ENCODE measurements around the gene CADPS. TPM values are rescaled to one million over a fixed set of nuclear protein-coding genes. Genes with fewer than 3 reads are reported as not detected.

Gene CADPS
- total RNA-seq, 1 donor from 2014 or later, result 10.1 TPM

DNA sequence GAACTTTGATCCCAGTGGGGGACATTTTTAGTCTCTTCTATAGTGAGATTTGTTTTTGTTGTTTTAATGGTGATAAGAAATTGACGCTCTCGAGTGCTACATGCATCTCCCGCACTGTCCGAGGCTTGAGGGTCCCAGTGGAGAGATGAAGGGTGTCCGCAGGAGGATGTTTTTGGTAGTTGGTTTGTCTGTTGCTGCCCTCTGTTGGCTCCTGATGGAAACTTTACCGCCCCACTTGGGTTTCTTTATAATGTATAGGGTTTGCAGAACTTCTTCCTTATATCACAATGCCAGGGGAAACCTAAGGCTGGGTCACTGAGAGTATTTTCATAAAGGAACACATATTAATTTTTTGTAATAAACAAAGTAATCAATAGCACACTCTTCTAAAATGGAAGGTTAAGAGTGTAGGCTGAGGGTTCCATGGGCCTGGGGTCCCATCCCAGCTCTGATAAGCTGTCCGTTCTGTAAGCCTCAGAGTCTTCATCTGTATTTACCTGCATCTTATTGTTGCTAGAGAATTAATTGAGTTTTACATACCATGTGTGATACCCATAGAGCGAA lies 316.6 kb downstream of the CADPS start:
- no peak for DNase-seq (ENCODE audit: low spot score)

DNA sequence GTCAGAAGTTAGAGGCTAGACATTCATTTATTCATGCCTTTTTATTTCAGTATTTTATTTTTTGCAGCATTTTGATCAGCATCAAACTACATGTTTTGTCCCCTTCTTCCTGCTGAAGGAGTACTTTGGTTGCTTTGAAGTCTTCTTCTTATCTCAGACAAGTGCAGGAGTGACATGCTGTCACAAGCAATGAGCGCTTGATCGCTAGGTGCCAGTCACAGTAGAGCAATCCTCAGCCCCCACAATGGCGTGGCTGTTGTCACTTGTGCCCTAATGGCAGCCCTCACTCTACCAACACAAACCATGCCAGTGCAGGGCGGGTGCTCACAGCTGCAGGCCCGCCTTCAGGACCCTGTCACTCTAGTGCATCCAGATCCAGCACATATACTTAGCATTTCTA lies 317.2 kb downstream of the CADPS start:
- DNase-seq (ENCODE audit: low spot score), result no peak

DNA sequence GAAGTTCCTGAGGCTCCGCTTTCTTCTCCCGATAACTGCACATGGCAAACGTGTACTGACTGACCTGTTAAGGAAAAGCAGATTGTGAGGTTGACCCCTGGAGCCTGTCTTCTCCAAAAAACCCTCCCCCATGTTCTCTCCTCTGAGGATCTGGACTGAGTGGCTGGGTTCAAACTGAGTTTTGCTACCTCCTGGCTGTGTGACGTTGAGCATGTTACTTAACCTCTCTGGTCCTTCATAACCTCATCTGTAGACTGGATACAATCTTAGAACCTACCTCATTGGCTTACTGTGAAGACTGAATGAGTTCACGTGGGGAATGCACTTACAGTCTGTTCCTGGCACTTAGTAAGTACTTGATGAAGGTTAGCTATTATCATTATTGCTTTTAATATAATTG lies 317.8 kb downstream of the CADPS start:
- no peak for DNase-seq (ENCODE audit: low spot score)

DNA sequence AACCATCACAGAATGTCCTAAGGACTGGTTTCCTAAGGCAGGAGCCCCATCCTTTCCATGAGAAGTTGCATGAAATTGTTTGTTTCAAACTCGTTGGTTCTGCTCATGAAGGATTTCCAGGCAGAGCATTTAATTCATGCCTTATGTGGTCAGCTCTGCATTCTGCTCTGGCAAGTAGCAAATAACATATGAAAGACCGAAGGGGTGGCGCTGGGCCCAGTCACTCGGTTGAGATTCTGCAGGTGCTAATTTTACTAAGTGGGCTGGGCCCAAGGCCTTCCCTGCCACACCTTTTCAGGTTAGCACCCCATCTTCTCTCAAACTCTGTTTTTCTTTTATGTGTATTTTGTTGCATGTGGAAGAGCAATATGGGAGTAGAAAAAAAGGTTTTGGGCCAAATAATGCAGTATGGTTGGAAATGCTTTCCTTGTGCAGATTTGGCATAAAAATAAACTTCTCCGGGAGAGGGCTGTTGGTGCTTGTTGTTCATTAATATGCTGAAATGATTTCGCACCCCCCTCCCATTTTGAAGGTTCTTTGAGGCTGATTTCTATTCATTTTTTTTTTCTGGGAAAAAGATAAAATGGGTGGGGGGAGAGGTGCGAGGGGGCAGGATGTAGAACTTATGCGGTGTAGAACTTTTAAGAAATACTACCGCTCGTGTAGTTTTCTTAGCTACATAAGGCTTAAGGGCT lies 318.9 kb downstream of the CADPS start:
- DNase-seq (ENCODE audit: low spot score), result no peak

DNA sequence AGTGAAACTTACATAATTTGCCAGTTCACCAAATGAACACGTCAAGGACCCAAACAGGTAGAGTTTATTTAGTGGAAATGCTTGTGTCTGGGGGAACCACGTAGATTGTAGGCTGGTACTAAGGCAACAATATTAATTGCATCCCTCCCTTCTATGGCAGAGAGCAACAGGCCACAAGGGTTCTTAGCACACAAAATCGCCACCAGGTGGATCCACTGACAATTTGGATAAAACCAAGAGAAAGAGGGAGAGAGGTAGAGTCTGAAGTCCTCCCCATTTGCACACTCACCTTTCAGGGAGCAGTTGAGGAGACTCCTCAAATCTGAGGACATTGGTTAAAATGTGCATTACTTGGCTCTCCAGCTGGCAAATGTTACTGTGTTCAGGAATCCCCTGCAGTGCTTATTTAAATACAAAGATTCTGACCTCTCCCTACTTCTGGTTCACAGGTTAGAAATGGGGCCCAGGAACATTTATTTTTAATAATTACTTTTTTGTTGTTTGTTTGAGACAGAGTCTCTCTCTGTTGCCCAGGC lies 320.9 kb downstream of the CADPS start:
- no peak for DNase-seq (ENCODE audit: low spot score)

DNA sequence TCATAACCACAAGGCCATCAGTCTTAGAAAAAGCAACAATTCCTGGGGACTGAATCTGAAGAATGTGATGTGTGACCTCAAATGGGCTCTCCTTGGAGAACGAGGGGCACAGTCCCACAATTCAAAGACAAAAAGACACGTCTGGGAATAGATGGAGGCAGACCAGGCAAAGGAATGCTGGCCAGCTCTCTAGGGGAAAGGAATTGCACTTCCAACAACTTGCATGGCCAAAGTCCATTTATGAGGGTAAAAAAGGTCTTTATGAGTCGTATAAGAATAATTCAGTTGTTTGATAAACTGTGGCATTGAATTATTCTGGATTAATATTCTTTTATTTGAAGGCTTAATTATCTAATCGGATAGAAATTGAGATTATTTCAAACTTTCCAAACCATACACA lies 321.4 kb downstream of the CADPS start:
- DNase-seq (ENCODE audit: low spot score), result no peak

DNA sequence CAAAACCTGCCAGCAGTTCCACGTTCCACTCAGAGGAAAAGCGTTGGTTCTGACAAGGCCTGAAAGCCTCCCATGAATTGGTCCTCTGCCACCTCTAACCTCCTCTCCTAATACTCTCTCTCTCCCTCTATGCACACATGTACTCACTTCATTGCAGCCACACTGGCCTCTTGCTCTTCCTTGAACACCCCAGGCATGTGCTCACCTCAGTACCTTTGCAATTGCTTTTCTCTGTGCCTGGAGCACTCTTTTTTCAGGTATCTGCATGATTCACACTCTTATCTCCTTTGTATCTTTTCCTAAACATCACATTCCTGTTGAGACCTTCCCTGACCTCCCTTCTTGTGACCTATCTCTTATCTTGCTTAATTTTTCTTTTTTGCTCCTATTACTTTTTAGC lies 323.7 kb downstream of the CADPS start:
- DNase-seq (ENCODE audit: low spot score), result no peak

DNA sequence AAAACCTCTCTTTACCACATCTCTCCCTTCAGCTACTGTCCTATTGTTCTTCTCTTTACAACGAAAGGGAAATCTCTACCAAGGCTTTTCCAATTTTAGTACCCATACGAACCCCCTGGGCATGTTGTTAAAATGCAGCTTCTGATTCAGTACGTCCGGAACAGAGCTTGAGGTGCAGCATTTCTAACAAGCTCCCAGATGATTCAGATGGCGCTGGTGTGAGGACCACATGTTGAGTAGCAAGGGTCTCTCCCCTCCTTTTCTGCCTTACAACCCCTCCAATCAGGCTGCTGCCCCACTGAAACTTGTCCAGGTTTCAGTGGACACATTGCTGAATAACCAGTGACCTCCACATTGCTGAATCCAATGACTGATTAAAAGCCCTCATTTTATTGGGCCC lies 324.8 kb downstream of the CADPS start:
- no peak for DNase-seq (ENCODE audit: low spot score)

DNA sequence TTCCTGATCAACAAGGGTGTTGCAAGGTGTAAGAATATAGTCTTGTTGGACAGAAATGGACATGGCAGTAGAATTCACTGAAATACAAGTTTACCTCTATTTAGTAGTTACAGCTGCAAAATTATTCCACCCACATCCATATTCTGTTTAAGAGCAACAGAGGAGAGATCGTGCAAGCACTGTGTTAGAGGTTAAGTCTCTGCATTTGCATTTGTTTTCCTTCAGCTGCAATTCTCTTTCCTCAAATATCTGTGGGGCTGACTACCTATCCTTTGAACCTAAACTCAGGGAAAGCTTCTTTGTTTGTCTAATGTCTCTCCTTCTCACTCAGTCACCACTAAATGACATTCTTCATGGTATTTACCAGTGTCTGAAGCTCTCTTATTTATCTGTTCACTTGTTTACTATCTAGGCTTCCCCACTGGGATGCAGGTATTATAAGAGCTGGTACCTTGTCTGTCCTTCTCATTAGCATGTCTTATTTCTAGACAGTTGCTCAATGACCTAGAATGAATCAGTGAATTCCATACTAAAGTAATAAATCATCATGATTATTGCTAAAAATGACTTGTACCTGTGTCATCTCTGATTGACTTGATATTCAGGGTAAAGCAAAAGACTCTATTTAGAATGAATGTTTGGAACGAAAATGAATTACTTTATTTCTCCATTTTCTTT lies 326.5 kb downstream of the CADPS start:
- DNase-seq (ENCODE audit: low spot score), result no peak

DNA sequence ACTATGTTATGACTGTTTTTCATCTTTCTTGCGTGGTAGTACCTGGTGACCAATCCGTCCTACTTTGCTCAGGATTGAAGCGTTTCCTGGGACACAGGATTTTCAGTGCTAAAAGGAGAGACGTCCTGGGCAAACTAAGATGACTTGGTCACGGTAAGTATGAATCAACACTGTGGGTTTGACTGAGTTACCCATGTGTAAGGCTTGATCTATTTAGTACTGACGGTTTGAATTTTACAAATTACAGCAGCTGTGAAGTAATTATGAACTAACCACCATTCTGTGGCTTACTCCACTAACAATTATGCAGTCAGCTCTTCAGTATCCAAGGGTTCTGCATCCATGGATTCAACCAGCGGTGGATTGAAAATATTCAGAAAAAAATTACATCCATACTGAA lies 328.9 kb downstream of the CADPS start:
- no peak for DNase-seq (ENCODE audit: low spot score)

DNA sequence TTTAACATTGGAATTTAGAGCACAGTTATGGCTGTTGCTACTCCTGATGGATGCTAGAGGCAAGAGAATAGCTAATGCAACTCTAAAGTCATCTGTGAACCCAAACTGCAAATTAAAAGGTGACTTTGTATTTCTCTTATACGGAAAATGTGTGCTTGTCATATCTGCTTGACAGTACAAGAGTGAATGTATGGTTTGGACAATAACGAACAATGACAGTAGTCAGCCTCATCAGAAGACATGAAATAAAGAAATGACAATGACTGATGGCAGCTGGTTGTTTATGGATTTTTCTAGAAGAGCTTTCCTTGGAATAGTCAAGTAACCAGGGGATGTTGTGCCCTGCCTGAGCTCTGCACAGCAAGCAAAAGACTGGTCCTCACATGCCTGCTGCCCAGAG lies 333.0 kb downstream of the CADPS start:
- DNase-seq (ENCODE audit: low spot score), result no peak

DNA sequence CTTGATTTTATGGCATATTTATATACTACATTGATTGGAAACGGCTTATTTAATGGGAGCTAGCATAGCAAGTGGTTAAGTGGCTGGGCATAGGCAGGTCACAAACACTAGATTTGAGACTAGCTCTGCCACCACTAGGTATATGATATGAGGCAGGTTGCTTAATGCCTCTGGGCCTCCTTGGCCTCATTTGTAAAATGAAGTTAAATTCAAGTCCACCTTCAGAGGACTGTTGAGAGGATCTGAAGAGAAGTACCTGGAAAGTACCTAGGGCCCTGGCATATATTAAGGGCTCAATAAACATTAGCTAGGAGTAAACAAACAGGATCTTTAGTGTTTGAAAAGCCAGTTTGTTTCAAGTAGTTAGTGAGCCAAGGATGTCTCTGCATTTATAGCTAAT lies 335.5 kb downstream of the CADPS start:
- DNase-seq (ENCODE audit: low spot score), result no peak

DNA sequence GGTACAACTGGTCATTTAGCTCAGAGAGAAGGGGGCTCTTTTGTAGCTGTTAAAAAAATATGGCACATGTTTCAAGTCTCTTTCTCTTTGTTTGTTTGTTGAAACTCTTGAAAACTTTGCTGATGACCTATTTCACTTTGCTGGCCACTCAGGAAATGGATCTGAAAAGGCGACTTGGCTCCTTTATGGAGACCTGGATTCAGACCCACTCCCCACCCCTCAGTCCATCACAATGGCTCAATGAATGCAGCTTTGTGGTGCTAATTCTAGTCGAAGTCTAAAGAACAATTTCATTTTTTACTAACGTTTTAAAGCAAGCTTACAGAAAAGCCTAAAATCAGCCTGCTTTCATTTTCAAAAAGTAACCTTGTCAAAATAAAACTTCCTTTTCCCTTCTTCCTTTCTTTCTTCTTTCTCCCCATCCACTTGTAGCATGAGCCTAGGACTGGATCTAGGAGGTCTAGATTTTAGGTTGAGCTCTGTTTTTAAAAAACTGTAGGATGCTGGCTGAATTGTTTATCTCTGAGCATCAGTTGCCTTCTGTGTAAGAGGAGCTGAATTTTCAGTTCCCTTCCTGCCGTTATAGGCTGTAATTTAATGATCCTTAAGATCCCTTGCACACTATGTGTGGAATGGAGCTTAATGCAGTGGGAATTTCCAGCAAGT lies 336.4 kb downstream of the CADPS start:
- no peak for DNase-seq (ENCODE audit: low spot score)

DNA sequence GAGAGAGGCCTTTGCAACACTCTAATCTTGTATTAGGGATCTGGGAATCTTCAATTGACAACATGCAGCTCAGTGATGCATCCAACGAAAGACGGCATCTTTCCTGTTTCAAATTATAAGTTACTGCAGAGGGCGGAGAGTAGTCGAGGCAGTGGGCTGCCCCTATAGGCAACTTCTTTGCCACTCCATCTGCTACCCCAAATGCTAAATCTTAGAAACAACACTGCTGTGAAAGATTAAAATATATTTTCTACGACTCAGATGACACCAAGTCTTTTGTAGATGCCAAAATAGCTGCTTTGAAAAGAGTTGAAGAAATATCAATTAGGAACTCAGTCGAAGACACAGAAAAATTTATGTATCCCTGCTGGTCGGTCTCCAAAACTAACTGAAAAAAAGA lies 340.9 kb downstream of the CADPS start:
- DNase-seq (ENCODE audit: low spot score), result no peak

DNA sequence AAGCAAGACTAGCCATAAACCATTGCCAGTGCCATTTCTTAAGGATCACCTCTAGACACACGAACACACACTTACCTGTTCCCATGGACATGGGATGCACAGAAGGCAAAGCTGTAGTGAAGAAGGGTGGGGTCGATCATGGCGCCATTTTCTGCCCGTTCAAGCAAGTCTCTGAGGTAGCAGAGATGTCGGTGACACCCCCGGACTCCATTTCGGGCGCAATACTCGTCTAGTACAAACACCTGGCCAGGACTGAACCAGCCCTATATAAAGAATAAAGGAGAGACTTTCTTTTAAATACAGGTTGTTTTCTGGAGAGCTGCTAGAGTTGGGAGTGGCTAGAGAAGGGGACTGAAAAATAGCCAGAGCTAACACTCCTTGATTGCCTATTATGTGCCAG lies 342.4 kb downstream of the CADPS start:
- no peak for DNase-seq (ENCODE audit: low spot score)

DNA sequence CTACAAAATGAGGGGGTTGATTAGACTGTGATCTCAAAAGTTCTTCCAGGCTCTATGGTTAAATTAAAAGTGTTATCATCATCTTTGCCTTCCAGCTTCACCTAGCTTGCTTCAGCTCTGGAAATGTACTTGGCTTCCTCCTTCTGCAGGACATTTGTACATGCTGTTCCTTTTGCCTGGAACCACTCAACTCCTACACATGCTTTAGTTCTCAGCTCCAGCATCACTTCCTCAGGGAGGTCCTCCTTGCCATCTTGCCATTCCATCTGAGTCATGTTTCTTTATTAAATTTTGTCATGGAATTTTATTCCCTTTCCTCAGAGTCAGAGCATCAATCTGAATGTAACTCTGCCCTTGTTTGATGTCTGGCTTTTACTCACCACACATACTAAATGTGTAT lies 343.2 kb downstream of the CADPS start:
- no peak for DNase-seq (ENCODE audit: low spot score)

DNA sequence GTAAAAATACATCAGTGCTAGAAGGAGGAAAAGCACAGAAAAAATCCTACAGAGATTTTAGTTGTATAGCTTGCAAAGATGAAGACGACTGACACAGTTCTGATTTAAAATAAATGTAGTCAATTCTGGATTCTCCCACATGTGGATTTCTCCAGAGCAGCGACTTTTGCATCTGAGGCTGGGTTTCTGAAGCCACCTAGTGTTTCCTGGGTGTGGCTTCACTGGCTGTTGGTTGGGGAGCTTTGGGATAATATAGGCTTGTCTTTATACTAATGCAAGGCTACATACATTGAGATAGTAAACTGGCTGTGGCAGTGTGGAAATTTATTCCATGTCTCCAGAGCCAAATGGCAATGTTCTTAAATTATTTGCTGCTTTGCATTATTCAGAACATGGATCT lies 343.7 kb downstream of the CADPS start:
- no peak for DNase-seq (ENCODE audit: low spot score)

DNA sequence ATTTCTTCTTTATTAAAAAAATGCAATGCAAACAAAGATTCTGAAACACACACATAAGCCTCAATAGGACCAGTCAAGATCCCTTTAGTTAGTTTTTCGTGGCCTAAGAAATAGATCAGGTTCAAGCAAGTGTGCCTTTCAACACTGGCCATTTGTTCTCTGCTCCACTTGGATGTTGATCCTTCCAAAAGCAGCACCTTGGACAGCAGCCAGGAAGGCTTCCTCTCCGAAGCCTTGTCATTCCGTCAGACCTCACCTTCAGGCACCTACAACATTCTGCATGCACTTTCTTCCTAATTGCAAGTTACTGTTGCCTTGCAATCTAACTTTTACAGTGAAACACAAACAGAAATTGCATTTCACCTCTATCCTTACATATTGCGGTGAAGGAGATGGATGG lies 346.0 kb downstream of the CADPS start:
- peak; percentile 40 for DNase-seq (ENCODE audit: low spot score)

DNA sequence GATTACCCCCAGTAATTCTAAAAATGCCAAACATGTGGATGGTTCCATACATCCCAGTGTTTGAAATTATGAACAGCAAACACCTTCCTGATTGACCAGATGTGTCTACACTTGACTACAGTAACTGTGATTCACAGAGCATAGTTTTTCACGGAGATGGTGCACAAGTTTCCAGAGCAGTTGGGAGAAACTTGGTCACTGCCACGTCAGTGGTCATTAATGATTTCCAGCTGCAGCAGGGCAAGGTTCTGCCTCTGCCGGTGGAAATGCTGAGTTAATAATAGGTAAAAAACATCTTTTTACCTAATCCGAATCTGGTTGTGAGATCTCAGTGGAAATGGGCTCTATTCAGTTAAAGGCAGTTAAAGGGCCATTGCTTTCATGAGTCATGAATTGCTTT lies 347.7 kb downstream of the CADPS start:
- DNase-seq (ENCODE audit: low spot score), result no peak

DNA sequence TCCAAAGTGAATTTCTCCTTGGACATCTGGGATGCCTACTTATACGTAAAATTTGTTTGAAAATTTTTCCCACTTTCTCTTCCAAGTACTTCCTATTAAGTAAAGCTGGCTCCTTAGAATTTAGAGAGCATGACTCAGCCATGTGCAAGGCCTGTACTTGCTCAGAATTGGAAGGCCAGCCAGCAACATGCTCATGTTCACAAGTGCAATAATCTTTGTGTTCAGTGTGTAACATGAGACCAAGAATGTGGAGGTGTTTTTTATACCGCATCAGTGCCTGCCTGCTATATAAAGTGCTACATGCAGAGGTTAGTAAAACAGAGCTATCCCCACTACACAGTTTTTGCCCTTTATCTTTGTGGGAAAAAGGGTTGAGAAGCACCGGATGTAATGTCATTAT lies 349.9 kb downstream of the CADPS start:
- DNase-seq (ENCODE audit: low spot score), result peak; percentile 28

DNA sequence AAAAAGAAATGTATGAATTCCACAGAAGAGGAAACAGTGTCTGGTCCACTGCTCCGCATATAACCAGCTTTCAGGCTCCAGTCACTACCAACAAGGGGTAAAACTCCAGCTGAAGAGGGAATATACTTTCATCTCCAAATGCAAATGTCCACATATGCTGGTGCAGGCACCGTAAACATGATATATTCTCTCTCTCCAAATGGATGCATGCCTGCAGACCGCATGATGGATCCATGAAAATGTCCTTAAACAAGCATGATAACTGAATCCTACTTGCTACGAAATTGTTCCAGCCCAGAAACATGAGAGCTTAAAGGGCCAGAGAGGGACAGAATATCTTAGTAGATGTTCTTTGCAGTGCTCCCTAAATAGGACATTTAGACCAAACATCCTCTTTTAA lies 351.5 kb downstream of the CADPS start:
- no peak for DNase-seq (ENCODE audit: low spot score)

DNA sequence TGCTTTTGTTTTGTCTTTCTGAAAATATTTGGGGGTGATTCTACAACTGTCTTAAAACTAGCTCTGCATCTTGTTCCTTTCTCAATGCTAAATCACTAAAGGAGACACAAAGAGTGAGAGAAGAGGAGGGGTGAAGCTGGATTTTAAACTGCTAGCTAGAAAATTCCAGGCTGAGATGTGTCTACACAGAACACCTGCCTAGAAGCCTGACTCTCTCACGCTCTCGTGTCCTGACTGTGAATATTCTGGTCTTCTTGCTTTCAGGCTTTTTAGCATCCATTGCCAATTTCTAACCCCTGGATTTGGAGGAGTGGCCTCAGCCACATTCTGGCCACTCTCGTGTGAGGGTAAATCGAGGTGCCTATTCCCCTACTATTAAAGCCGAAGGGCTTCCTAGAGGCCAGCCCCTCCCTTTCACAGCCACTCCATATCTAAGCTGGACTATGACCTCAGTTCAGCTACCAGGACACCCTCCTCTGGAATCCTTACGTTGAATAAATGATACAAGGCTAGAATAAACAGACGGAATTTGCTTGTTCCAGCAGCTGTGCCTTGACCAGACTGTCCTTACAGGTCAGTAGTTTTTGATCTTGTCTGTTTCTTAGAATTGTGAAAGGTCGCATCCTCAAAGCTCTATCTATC lies 353.6 kb downstream of the CADPS start:
- no peak for DNase-seq (ENCODE audit: low spot score)
